Esophagus squamous epithelium (tissue), 4 donors: ENCODE data around the gene SLC10A7.

ENCODE experiments used
- CTCF ChIP-seq, 6 experiments: fragments of 450-650 bp in 4 of 6; fragments of 200-600 bp in 2 of 6; sonication (generic) in 2 of 6; IDR thresholded peaks; one replicate each; pipeline ENCODE4 v1.5.1; 2016 to 2019; ENCODE audit warnings: antibody characterized with exemption in 6 of 6, mild to moderate bottlenecking in 4 of 6, moderate library complexity in 4 of 6
- POLR2A ChIP-seq, 4 donors: fragments of 450-650 bp; IDR thresholded peaks; one replicate each; pipeline ENCODE4 v1.6.1; 2017; ENCODE audit warnings: antibody characterized with exemption in 4 of 4, mild to moderate bottlenecking in 4 of 4, moderate library complexity in 3 of 4

GRCh38 chr4:146243883-146244277 lies 277.9 kb downstream of the SLC10A7 start:
- TF ChIP-seq POLR2A (IDR thresholded peaks at IDR 0.05) (no peak), CTCF (IDR thresholded peaks at IDR 0.05) (no peak)
